ENCODE results near the gene MAPK8IP3. TPM values are rescaled to one million over a fixed set of nuclear protein-coding genes. Genes with fewer than 3 reads are reported as not detected.

The MAPK8IP3 gene
- polyA plus RNA-seq, 3 donors: 55.4 to 85.5 (median 78.5) TPM

DNA sequence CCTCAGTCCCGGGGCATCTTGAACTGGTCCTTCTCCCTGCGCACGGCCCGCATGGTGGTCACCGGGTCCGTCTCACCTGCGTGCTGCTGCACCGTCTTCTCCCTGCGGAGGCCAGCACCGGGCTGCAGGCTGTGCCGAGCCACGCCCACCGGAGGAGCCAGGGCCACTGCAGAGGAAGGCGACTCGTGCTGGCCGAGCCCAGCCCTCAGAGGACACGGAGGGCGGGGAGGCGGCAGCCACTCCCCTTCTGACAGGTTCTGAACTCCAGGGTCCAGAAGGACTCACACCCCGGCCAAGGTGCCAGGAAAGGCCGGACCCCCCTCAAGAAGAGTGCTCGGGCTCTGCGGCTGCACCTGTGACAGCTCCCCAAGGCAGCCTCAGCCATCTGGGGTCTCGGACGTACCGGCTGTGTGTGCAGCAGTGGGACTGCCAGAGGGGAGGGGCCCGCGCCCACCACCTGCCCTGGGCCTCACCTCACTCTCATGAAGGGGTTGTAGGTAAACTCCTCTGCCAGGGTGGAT is 103.3 kb downstream of the MAPK8IP3 start:
- no peak for DNase-seq

DNA sequence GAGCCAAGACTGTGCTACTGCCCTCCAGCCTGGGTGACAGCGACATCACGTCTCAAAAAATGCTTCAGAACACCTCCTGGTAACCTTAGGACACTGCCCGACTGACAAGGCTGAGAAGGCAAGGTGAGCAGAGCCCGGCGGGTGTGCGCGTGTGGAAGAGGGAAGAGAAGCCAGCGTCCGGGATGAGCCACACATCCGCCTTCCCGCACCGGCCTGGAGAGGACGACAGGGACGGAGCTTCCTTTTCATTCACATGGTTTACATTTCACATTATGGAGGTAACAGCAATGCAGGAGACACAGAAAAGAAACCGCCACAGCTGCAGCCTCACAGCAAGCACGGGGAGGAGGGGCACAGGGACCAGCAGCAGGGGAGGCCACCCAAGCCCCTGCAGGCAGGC is 104.1 kb downstream of the MAPK8IP3 start:
- DNase-seq: no peak

DNA sequence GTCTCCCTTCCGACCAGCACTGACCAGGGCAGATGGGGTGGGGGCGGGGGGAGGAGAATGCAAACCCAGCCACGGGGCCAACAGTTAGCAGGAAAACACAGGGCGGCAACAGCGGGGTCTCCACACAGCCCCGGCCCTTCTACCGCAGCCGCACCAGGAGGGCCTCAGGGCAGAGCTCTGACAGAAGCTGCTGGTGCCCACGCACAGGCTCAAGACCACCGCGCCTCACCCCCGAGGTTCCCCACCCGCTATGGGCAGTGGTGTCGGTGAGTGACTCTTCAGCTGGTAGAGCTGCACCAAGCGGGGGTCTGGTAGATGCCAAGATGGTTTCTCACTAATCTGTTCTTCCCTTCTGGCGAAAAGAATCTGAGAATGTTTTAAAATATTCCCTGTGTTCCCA is 104.5 kb downstream of the MAPK8IP3 start:
- DNase-seq: no peak

DNA sequence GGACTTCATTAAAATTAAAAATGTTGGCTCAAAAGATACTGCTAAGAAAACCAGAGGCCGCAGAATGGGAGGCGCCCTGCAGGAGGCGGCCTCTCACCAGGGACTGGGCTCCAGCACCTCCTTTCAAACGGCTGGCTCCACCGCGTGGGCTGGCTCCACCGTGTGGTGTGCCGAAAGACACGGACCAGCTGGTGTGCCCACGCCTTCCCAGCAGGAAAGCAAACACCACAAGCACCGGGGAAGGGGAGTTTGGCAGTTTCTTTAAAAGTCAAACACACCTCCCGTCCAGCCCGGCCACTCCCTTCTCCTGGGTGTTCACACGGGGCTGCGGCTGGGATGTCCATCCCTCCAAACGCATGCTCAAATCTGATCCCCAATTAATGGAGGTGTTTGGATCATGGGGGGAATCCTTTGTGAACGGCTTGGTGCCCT is 106.8 kb downstream of the MAPK8IP3 start:
- peak; percentile 69 for DNase-seq

DNA sequence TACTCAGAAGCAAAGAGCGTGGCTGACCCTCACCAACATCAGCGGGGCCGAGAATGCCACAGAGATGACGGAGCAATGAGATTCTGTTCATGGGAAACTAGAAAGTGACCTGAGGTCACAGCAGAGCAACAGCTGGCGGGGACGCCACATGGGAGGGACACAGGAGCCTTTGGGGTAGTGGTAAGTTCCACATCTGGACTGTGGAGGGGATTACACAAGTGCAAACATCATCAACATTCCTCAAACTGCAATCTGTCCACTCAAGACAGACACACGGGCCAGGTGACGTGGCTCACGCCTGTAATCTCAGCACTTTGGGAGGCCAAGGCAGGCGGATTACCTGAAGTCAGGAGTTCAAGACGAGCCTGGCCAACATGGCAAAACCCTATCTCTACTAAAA is 109.5 kb downstream of the MAPK8IP3 start:
- DNase-seq: no peak

DNA sequence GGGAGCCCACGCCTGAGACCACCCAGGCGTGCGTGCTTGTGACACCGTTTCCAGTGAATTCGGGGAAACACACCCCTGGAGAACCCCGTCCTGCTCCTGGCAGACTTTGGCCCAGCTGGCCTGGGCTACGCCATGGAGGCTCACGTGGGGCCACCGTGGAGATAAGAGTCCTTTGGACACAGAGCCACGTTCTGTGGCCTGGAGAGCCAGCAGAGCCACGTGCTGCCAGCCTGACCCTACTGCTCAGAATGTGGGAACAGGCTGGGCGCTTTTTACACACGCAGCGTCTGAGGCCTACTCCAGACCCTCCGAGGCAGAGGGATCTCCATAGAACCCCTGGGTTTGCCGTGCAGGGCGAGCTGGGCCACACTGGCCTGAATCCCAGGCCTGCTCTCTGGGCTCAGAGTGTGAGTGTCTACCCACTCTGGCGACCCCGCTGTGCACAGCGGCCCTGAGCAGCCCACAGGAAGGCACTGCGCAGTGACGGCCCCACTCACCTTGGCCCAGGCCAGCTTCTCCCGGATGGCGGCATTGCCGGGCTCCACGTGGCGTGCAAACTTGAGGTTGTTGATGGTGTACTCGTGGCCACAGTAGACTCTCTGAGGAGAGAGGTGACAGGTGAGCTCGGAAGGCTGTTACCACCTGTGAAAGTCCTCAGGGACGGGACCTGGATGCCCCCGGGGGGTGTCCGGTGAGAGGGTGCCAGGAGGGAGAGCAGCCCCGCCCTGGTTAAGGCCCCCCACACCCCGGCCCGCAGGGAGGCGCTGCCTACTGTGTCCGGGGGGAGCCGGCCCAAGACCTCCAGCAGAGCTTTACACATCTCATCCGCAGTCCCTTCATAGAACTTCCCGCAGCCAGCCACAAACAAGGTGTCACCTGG is 110.6 kb downstream of the MAPK8IP3 start:
- no peak for DNase-seq

DNA sequence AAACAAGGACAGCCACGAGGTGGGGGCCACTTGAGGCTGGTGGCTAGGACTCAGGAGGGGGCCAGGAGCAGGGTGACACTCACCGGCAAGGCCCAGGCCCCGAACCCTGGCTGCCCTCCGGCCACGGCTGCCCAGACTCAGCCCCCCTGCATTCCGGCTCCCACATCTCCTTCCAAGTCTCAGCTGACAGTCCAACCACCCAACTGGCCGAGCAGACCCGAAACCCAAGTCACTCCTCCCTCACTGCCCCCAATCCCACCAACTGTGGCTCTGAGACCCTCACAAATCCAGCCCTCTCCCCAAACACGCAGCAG is 111.2 kb downstream of the MAPK8IP3 start:
- no peak for DNase-seq

DNA sequence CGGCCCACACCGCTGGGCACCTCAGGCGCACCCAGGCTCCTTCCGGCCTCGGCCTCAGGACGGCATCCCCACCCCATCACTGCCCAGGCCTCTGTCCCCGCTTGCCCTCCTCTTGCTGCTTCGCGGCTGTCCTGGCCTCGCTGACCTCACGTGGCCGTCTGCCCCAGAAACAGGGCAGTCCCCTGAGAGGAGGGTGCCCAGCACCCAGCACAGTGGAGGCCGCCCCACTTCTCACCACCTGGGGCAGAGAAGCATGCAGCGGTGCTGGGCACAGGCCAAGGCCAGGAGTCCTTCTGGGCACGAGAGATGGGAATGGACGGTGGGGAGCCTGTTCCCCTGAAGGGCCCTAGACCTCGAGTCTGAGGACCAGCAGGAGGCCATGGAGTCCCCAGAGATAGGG is 111.7 kb downstream of the MAPK8IP3 start:
- DNase-seq: no peak

DNA sequence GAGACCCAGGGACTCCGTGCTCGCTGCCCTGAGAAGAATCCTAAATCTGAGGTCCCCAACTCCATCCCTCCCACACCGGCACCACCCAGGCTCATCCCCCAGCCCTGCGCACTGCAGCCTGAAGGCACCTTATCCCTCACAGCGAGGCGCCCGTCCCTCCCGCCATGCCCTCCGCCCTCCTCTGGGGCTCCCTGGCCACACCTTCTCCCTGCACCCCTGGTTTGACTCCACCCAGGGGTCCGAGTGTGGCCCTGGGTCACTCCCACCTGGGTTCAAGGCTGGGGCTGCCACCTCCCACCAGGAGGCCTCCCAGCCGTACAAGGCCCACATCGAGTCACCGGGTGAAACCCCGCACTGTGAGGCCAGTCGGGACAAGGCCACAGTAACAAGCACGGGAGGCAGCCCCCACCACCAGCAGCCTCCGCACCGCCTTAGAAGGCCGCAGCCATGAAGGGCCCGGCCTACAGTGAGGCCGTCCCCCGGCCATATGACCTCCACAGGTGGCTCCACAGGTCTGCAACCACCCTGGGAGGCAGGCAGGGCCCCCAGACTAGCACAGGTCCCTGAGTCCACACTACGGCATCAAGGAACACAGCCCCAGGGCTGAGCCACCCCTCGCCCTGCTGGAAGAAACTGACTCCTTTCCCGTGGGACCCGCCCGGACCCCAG is 112.3 kb downstream of the MAPK8IP3 start:
- DNase-seq: no peak

DNA sequence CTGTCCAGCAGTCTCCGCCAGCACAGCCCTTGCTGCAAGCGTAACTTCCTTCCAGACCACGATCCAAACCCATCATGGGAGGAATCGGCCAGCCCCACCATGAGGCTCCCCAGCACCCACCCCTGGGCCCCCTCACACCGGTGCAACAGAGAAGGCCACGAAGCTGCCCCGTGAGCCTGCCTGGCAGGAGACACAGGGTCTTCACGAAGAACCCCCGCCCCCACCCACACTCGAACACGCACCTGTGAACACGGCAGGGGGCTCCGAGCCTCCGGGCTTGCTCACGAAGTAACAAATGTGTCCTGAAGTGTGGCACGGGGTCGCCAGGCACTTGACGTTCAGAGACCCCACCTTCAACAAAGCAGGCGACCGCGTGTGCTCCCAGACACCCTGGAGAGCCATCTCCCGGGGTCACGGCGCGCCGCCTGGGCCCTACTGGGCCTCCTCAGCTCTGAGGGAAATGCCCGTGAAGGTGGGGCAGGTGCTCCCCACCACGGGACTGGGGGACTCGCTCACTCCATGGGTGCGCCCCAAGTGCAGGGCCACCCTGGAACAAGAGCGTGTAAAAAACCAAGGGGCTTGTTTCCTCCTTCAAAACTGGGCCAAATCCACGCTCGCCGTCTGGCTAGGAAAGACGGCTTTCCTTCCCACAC is 113.0 kb downstream of the MAPK8IP3 start:
- no peak for DNase-seq

DNA sequence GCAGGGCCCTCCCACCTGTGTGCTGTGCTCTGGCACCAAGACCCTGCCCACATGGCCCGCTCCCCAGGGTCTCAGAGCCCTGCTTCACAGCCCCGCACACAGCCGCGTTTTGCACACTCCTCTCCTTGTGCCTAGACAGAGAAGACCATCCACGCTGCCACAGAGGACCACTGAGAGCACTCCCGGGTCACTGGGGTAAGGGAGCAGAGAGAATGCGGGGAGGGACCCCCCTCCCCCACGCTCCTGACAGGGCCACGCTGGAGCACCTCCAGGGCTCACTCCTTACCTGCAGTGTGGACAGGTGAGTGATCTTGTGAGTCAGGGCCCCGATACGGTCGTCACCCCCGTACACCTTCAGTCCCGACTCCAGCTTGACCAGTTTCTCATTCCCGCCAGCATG is 113.6 kb downstream of the MAPK8IP3 start:
- no peak for DNase-seq

Other genes with a start within 250 kb of the MAPK8IP3 start
- 10 to 100 TPM; 53.4 to 61.1 (median 59.1) TPM for gene CLCN7, start 231.2 kb upstream of the MAPK8IP3 start, polyA plus RNA-seq (ENCODE audit: insufficient read length in 3 of 3)
- gene PTX4, start 217.3 kb upstream of the MAPK8IP3 start, polyA plus RNA-seq (ENCODE audit: insufficient read length in 3 of 3): not detected
- 10 to 100 TPM; 42.3 to 47.9 (median 43.6) TPM for gene TELO2, start 212.8 kb upstream of the MAPK8IP3 start, polyA plus RNA-seq (ENCODE audit: insufficient read length in 3 of 3)
- gene TMEM204, start 172.5 kb upstream of the MAPK8IP3 start, polyA plus RNA-seq (ENCODE audit: insufficient read length in 3 of 3): 10 to 100 TPM; 17.6 to 25.8 (median 24.7) TPM
- 10 to 100 TPM; 43.3 to 48.3 (median 46.2) TPM for gene IFT140, start 94.1 kb upstream of the MAPK8IP3 start, polyA plus RNA-seq (ENCODE audit: insufficient read length in 3 of 3)
- gene CRAMP1, start 93.8 kb upstream of the MAPK8IP3 start, polyA plus RNA-seq (ENCODE audit: insufficient read length in 3 of 3): 10 to 100 TPM; 16.6 to 30.6 (median 30.2) TPM
- 10 to 100 TPM; 75.4 to 83.3 (median 78.9) TPM for gene JPT2, start 27.9 kb upstream of the MAPK8IP3 start, polyA plus RNA-seq (ENCODE audit: insufficient read length in 3 of 3)
- 10 to 100 TPM; 35.5 to 43.7 (median 43.2) TPM for gene NME3, start 65.3 kb downstream of the MAPK8IP3 start, polyA plus RNA-seq (ENCODE audit: insufficient read length in 3 of 3)
- 10 to 100 TPM in 2 of 3 donors, 1 to 10 TPM in 1; 8.8 to 13.4 (median 13.4) TPM for gene EME2, start 66.6 kb downstream of the MAPK8IP3 start, polyA plus RNA-seq (ENCODE audit: insufficient read length in 3 of 3)
- 10 to 100 TPM; 71.9 to 98.1 (median 83.5) TPM for gene MRPS34, start 66.9 kb downstream of the MAPK8IP3 start, polyA plus RNA-seq (ENCODE audit: insufficient read length in 3 of 3)
- gene SPSB3, start 76.4 kb downstream of the MAPK8IP3 start, polyA plus RNA-seq (ENCODE audit: insufficient read length in 3 of 3): 10 to 100 TPM; 45.1 to 53.2 (median 52.4) TPM
- 10 to 100 TPM; 48.7 to 61.4 (median 60.8) TPM for gene NUBP2, start 76.8 kb downstream of the MAPK8IP3 start, polyA plus RNA-seq (ENCODE audit: insufficient read length in 3 of 3)
- gene IGFALS, start 87.5 kb downstream of the MAPK8IP3 start, polyA plus RNA-seq (ENCODE audit: insufficient read length in 3 of 3): 1 to 10 TPM; 2.4 to 4.2 (median 3.9) TPM
- gene HAGH, start 120.6 kb downstream of the MAPK8IP3 start, polyA plus RNA-seq (ENCODE audit: insufficient read length in 3 of 3): 10 to 100 TPM; 43.4 to 50.5 (median 47.8) TPM
- 10 to 100 TPM; 39.0 to 45.7 (median 39.2) TPM for gene FAHD1, start 121.0 kb downstream of the MAPK8IP3 start, polyA plus RNA-seq (ENCODE audit: insufficient read length in 3 of 3)
- gene MEIOB, start 166.0 kb downstream of the MAPK8IP3 start, polyA plus RNA-seq (ENCODE audit: insufficient read length in 3 of 3): 1 to 10 TPM; 1.0 to 2.2 (median 1.9) TPM
- under 1 TPM; 0.13 to 0.41 (median 0.37) TPM for gene HS3ST6, start 212.2 kb downstream of the MAPK8IP3 start, polyA plus RNA-seq (ENCODE audit: insufficient read length in 3 of 3)
- gene MSRB1, start 237.0 kb downstream of the MAPK8IP3 start, polyA plus RNA-seq (ENCODE audit: insufficient read length in 3 of 3): 10 to 100 TPM; 79.7 to 87.6 (median 82.1) TPM
- gene RPL3L, start 248.5 kb downstream of the MAPK8IP3 start, polyA plus RNA-seq (ENCODE audit: insufficient read length in 3 of 3): under 1 TPM; 0.09 to 0.42 (median 0.21) TPM